ENCODE measurements around the gene BBOX1.

BBOX1 gene

DNA sequence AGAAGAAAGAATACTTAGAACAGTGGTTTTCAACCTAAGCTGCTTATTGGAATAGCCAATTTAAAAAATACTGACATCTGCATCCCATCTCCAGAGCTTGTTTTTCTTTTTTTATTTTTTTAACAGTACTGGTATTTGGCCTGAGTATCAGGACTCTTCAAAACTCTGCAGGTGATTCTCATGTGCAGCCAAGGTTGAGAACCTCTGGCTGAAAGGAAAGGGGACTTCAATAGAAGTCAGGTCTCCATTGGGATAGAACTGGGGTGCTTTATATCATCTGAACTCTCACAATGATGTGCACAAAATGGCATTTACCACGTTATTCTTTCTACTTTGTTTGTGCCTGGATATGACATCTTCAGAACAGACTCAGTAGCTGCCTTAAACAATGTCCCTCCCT is 55.3 kb downstream of the BBOX1 start:
- no peak overlapping the region for H3K27ac ChIP-seq
- TF ChIP-seq, protein P1, sequence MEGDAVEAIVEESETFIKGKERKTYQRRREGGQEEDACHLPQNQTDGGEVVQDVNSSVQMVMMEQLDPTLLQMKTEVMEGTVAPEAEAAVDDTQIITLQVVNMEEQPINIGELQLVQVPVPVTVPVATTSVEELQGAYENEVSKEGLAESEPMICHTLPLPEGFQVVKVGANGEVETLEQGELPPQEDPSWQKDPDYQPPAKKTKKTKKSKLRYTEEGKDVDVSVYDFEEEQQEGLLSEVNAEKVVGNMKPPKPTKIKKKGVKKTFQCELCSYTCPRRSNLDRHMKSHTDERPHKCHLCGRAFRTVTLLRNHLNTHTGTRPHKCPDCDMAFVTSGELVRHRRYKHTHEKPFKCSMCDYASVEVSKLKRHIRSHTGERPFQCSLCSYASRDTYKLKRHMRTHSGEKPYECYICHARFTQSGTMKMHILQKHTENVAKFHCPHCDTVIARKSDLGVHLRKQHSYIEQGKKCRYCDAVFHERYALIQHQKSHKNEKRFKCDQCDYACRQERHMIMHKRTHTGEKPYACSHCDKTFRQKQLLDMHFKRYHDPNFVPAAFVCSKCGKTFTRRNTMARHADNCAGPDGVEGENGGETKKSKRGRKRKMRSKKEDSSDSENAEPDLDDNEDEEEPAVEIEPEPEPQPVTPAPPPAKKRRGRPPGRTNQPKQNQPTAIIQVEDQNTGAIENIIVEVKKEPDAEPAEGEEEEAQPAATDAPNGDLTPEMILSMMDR (IDR thresholded peaks at IDR 0.05): no peak
- TF ChIP-seq ZFX (IDR thresholded peaks at IDR 0.05; ENCODE audit: borderline replicate concordance): no peak

DNA sequence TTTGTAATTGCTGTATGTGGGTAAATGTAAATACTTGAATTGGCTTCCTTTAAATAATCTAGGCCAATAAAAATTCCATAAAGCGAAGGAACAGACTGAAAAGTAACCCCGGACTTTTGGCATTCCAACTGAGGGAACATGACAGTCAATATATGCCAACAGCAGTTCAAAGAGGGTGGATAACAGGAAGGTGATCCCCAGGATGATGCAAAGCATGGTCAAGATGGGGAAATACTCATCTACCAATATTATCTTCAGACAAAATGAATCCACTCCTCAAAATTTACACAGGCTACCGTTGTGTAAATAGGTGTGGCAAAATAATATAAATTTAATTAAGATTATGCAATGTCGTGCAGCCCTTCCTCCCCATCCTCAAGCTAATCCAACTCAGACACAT is 56.9 kb downstream of the BBOX1 start:
- H3K27ac ChIP-seq: no peak overlapping the region
- TF ChIP-seq, protein P1 (IDR thresholded peaks at IDR 0.05): no peak
- no peak for TF ChIP-seq ZFX (IDR thresholded peaks at IDR 0.05; ENCODE audit: borderline replicate concordance)

GRCh38 chr11:27100534-27100933 is 59.9 kb downstream of the BBOX1 start:
- TF ChIP-seq, protein P1 (IDR thresholded peaks at IDR 0.05): no peak
- no peak for TF ChIP-seq ZFX (IDR thresholded peaks at IDR 0.05; ENCODE audit: borderline replicate concordance)
- H3K27ac ChIP-seq: no peak overlapping the region

DNA sequence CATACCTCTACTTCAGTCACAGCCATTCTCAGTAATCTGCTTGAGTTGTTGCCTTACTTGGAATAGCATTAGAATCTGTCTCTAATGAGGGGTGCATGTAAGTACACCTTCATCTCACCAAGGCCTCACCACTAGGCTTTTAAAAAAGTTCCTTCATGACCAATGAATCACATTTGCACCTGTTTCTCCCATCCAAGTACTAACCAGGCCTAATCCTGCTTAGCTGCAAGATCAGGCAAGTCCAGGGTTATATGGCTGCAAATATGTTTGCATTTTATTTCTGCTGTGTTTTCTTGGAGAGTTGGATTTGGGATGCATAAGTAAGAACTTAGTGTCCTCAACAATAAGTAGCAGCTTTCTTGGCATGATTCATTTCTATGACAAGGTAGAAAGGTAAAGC is 66.9 kb downstream of the BBOX1 start:
- H3K27ac ChIP-seq: no peak overlapping the region
- TF ChIP-seq ZFX (IDR thresholded peaks at IDR 0.05; ENCODE audit: borderline replicate concordance): no peak
- TF ChIP-seq, protein P1 (IDR thresholded peaks at IDR 0.05): no peak

DNA sequence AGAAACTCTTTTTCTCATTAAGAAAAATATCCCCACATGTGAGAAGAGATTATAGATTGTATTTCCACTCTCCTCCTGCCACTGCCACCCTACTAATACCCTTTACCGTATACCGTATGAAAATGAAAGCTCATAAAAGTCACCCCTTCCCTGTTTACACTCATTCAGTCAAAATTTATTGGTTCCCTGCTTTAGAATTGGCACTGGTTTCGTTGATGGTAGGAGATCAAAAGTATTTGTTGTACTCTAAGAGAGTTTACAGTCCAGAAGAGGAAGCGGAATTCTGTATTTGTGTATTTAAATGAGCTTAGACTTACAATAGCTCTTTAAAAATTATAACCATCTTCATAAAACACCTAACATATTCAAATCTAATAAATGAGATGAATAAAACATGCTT is 68.2 kb downstream of the BBOX1 start:
- no peak overlapping the region for H3K27ac ChIP-seq
- TF ChIP-seq ZFX (IDR thresholded peaks at IDR 0.05; ENCODE audit: borderline replicate concordance): no peak
- TF ChIP-seq, protein P1 (IDR thresholded peaks at IDR 0.05): no peak

DNA sequence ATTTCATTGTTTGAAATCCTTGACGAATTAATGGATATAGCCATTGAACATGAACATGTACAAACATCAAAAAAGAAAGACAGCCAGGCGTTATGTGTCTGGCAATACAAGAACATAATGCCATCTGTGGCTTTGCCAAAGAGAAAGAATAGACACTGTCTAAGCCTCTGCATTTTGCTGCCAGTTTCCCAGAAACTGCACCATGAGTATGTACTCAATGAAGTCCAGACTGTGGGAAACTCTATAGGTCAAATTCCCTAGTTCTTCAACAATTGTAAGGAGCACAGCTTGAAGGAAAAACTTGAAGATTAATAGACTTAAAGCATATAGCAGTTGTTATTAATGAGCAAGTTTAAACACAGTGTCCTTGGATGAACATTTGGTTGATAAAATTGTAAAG is 71.3 kb downstream of the BBOX1 start:
- TF ChIP-seq, protein P1 (IDR thresholded peaks at IDR 0.05): no peak
- no peak for TF ChIP-seq ZFX (IDR thresholded peaks at IDR 0.05; ENCODE audit: borderline replicate concordance)
- H3K27ac ChIP-seq: no peak overlapping the region

- TF ChIP-seq, protein P1 (IDR thresholded peaks at IDR 0.05): no peak
- TF ChIP-seq ZFX (IDR thresholded peaks at IDR 0.05; ENCODE audit: borderline replicate concordance): no peak
- no peak overlapping the region for H3K27ac ChIP-seq
These were observed 72.3 kb downstream of the BBOX1 start for GRCh38 chr11:27112946-27113345.
